GM19025 (cell line): ENCODE measurements around the gene GNB4.

ENCODE experiments used
- ATAC-seq: cut with Tn5 transposase; IDR thresholded peaks from one replicate; pipeline ENCODE4 v1.9.1; 2021; ENCODE audit warnings: mild to moderate bottlenecking, low read depth, moderate library complexity; ENCODE audit not compliant: unreplicated experiment

GNB4 gene

DNA sequence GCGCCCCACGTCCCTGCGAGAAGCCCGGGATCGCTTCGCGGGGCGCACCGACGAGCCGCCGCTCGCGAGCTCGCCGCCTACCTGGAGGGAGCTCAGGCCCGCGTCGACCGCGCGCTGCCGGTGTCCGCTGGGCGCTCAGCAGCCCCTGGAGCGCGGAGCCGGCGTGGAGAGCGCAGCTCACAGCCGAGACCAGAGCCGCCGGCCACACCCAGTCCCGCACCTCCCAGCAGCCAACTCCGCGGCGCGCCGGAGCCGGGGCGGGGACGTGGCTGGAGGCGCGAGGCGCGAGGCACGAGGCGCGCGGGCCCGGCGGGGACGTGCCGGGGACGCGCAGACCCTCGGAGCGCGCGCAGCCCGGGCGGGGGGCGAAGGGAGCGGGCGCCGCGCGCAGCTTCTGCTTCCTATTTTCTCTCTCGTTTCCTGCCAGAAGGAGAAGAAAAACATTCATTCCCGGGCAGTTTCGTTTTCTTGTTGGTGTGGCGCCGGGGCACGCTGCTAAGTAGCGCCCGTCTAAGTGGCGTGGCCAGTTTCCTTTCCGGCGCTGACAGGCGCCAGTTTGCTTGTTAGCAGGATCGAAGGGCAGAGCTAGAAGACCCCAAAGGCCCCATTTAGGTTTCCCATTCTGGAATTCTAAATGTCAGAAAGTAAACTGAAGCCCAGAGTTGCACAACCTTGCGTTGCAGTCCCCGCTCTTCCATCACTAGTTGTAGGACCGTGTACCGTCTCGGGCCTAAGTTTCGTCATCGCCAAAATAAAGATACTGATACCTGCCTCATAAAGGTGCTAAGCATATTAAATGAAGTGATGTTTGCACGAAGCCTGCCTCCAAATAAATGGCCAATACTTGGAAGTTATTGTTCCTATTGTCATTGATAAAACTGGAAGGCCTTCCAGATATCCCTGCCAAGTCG, at the start of gene GNB4:
Gene GNB4 (minus strand): TSS at position 206 of the 911 bp plus-strand sequence. CDS start 25,270 bp downstream, outside the sequence.
- peak; percentile 72 for ATAC-seq

DNA sequence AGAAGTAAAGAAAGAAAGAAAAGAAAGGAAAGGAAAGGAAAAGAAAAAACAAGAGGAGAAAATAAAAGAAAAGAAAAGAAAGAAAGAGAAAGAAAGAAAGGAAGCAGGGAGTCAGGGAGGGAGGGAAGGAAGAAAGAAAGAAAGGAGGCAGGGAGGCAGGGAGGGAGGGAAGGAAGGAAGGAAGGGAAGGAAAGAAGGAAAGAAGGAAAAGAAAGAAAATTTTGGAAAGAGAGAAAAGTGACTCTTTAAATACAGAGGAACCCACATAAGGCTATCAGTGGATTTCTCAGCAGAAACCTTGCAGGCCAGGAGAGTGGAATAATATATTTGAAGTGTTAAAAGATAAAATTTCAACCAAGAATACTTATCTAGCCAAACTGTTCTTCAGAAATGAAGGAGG, 44.2 kb upstream of the GNB4 start:
- ATAC-seq = no peak

DNA sequence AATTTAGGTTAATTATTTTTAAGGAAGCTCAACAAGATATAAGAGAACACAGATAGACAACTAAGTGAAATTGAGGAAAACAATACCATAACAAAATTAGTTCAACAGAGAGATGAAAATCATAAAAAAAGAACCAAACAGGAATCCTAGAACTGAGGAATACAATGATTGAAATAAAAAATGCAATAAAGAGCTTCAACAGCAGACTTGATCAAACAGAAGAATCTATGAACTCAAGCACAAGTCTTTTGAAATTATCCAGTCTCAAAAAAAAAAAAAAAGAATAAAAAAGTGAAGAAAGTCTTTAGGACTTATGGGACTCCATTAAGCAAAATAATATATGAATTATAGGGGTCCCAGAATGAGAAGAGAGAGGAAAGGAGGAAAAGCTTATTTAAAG, 42.0 kb upstream of the GNB4 start:
- ATAC-seq = no peak

DNA sequence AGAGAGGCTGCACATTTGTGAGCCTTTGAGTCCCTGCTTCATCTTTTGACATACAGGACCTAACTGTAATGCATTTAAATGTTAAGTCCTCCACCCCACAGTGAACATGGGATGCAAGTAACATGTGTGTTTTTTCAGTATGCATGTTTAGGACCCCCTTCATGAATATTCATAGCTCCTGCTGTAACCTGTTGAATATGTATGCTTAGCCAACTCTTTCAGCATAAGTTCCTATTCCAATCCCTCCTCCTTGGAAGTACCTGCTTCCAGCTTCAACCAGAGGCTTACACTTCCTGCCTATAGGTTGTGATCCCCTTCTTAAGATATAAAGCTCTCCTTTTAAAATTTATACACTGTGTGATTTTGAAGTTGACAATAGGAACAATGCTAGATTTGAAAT, 36.9 kb upstream of the GNB4 start:
- ATAC-seq = no peak

DNA sequence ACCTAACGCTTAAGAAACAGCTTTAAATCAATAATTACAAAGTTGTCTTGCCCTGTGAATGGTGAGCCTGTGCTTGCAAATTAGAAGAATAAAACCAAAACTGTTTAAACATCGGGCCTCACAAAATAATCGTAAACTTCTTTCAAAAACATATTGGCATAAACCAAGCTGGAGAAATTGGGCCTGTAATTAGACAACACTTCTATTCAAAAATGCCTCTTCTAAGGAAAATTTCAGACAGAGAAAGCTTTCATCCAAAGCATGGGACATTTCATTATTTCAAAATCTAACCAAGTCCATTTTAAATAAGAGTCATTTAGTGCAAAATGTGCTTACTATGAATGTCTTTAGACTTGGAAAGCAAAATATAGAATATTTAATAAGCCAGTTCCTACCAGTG, 35.5 kb upstream of the GNB4 start:
- no peak for ATAC-seq

DNA sequence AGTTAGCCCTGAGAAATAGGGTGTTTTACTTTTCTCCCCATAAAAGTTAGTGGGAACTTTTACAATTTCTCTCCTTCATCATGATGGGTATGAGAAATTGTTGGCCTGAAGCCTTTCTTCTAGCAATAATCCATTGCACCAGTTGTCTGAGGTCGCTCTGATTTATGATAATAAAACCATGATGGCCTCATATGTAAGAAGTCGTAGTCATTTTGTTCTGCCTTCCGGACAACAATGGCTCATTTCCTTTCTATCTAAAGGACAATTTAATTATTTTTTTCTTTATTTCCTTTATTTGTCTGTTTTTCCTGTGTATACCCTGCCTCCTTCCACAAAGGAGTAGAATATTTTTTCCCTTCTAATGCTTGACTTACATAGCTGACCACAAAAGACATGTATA, 31.6 kb upstream of the GNB4 start:
- ATAC-seq = no peak

DNA sequence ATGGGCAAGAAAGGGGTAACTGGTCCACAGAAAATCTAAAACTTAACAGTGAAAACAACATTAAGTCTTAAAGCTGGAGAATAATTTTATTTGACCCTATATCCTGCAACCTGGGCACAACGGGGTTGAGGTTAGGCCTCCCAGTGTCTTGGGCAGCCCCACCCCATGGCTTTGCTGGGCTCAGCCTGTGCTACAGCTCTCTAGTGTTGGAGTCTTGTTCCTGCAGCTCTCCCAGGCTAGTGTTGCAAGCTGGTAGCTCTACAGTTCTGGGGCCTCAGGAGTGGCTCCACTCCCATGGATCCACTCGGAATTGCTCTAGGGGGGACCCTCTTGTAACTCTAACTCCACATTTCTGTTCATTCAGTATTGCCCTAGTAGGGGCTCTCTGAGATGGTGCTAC, 24.9 kb upstream of the GNB4 start:
- ATAC-seq = no peak

DNA sequence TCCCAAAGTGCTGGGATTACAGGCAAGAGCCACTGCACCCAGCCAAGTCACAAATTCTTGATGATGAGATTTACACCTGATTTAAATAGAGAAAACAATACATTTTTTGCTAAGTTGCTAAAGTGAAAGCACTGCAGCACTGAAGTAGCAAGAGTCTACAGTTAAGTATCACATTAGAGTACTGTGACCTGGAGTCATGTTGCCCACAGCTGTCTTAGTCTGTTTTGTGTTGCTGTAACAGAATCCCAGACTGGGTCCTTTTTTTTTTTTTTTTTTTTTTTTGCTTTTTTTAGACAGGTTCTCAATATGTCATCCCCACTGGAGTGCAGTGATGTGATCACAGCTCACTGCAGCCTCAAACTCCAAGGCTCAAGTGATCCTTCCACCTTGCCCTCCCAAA, 23.2 kb upstream of the GNB4 start:
- no peak for ATAC-seq

DNA sequence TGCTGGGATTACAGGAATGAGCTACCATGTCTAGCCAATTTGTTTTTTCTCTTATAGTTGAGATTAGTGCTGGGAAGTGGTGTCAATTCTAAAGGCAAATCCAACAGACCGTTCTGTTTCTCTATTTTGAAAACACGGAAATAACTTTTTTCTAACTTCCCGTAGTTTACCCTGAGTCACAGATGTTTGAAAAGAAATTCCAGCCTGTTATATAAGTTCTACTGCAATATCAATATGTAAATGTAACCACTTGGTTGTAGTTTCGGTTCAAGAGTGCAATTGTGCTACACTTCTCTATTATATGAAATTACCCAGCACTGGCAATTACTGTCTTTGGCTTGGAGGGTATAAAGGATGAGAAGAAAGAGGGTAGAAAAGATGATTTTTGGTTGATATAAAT, 22.3 kb upstream of the GNB4 start:
- ATAC-seq = no peak

DNA sequence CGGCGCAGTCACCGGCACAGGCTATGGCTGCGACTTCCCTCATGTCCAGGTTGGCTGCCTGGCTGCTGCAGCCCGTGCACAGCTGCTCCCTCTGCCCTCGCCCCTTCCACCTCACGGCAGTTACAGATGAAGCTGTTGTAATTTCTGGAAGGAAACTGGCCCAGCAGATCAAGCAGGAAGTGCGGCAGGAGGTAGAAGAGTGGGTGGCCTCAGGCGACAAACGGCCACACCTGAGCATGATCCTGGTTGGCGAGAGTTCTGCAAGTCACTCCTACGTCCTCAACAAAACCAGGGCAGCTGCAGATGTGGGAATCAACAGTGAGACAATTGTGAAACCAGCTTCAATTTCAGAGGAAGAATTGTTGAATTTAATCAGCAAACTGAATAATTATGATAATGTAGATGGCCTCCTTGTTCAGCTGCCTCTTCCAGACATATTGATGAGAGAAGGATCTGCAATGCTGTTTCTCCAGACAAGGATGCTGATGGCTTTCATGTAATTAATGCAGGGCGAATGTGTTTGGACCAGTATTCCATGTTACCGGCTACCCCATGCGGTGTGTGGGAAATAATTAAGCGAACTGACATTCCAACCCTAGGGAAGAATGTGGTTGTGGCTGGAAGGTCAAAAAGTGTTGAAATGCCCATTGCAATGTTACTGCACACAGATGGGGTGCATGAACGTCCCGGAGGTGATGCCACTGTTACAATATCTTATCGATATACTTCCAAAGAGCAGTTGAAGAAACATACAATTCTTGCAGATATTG, 13.2 kb upstream of the GNB4 start:
- no peak for ATAC-seq

DNA sequence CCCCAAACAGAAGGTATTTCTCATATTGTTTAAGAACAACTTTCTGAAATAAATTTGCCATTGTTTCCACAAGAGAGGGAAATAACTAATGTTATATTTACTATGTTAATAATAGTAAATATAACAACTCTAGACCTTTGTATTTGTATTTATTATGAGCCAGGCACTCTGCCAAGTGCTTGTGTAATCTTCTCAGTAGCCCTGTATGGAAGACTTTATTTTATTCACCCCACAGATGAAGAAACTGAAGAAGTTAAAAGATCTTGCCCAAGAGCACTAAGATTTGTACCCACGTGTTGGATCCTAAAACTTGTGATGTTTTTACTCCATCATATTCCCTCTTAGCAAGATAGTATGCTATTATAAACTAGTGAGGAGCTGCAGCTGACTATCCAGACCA, 12.0 kb upstream of the GNB4 start:
- no peak for ATAC-seq

DNA sequence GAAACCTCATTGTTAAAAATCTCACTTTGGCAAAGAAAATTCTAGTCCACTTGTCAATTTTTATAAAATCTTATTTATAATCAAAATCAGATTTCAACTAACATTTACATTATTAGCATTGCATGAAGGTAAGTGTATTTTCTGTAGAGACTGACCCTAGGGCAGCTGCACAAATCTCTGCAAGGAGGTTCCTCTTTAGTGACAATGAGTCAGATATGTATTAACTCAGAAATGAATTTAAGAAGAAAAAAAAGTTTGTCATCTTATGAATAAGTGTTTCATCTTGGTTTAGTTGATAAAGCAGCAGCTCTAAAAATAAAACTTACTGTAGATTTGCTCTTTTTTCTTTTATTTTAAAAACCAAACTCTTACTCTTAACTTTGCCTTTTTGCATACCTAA, 9.0 kb upstream of the GNB4 start:
- no peak for ATAC-seq

DNA sequence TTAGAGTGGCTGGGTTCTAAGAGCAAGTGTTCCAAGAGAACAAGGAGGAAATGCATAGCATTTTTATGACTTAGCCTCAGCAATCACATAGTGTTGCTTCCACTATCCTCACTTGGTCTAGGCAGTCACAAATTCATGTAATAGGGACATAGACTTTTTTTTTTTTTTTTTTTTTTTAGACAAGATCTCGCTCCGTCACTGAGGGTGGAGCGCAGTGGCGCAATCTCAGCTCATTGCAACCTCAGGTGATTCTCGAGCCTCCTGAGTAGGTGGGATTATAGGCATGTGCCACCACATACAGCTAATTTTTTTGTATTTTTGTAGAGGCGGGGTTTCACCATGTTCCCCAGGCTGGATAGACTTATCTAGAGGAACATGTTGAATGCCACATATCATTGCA, 4.7 kb upstream of the GNB4 start:
- no peak for ATAC-seq

DNA sequence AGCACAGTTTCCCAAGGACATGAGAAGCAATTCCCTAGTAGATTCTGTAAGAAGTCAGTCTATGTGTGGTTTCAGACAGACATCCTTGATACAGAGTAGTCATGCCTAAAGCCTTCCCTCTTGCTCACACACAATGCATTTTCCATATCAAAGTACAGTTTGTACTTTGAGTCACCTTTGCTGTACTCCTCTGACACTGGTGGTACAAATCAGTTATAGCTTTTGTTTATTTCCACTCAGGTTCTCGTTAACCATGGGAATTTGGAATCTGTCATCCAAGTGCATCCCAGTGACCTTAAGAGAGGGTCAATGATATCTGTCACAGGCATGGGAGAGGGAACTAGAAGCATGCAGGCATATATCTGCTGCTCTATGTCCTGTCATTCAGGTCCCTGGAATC, 3.6 kb upstream of the GNB4 start:
- ATAC-seq = no peak

DNA sequence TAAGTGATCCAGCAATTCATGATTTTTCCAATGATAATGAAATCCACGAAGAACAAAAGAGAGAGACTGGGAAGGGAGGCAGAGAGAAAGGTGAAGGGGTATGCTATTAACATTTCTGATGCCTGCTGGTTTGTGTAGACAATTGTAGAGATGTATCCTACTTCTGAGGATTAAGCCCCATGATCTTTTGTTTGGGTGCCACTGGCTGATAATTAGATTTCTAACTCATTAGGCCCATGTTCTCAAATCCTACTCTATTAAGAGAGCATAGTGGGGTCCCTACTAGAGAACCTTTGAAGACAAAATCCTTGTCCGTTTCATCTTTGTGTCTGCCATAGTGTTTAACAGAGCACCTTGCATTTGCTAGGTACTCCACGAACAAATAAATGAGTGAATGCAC, 2.7 kb upstream of the GNB4 start:
- ATAC-seq = no peak

DNA sequence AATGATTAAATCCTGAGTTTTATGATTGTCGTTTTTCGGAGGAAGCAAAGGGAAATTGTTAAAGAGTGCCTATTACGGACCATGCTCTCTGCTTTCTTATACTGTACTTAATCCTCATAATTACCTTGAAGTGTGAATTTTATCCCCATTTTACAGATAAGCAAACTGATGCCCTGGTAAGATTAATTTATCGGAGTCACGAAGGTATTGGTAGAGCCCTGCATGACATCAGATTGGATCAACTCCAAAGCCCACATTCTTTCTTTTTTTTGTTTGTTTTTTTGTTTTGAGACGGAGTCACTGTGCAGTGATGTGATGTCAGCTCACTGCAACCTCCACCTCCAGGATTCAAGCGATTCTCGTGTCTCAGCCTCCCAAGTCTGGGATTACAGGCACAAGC, 1.6 kb upstream of the GNB4 start:
- no peak for ATAC-seq

DNA sequence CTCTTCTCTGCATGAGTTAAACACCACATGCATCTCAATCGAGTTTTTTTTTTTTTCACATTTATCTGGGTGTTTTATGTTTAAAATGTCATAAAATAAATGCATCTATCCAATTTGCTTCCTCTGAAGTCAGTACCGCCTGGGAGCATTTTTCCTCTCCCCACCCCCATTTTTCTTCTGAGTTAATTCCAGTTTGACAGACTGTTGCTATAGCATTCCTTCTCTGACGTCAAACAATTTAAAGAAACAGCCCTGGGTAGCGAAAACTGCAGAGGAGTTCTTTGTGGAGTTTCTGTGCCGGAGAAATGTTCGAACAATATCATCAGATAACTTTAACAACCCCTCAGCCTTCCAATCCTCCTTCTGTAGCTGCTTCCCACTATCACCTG, 900 bp upstream of the GNB4 start:
- ATAC-seq = no peak

DNA sequence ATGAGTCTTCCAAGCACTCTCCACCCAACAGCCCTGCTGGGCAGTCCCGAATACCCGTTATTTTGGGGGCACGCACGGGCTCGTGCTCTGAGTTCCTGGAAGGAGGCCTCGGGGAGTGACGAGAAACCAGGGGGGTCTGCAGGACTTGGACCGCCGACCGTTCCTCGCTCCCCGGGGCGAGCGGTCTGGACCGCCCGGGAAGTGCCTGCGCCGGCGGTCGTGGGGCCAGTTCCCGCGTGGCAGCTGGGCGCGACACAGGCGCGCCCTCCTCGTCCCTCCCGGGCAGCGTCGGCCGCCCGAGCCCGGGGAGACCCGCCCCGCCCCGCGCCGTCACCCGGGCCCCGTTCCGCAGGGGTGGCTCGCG, 387 bp downstream of the GNB4 start:
- peak; percentile 47 for ATAC-seq

DNA sequence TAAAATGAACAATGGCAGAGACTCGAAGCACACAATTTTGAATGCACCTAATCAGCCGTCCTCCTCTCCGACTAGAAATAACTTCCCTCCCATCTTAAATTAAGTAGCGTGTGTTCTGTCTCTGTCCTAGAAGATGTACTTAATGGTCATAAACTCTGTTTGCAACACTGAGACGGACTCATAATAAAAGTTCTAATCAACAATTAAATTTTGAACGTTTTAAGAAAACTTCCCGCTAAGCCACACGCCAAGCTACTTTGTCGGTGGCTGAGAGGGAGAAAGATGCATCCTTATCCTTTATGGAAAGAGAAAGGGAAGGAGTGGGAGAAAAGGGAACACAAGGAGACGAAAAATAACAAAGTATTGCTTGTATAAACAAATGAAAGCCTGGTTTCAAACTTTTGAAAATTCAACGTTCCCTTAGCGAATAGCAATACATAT, 989 bp downstream of the GNB4 start:
- no peak for ATAC-seq

DNA sequence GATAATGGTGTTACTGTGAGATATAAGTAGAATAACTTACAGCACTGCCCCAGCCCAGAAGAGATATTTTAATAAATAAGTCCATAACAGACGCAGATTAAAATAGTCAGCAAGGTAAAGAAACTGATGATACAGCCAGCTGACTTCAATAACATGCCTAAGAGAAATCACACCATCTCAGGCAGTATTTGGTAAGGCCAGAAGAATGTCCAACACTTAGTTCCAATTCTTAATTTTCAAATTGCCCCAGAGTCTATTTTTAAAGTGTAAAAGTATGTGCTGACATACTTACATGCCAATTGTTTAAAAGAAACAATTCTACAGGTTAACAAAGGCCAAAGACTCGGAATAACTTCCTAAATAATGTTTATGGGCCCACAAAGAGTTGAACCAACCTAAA, 1.6 kb downstream of the GNB4 start:
- ATAC-seq = no peak

DNA sequence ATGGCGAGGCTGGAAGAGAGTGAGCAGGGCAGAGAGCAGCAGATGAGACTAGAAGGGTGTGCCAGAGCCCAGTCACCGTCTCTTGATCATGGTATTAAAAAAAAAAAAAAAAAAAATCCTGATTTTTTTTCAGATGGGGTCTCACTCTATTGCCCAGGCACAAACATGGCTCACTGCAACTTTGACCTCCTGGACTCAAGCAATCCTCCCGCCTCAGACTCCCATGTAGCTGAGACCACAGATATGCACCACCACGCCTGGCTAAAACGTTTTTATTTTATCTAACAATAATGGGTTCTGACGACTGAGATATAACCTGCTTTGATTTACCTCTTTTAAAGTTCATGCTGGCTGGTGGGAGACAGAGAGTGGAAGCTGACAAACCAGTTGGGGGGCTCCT, 4.0 kb downstream of the GNB4 start:
- ATAC-seq = no peak

DNA sequence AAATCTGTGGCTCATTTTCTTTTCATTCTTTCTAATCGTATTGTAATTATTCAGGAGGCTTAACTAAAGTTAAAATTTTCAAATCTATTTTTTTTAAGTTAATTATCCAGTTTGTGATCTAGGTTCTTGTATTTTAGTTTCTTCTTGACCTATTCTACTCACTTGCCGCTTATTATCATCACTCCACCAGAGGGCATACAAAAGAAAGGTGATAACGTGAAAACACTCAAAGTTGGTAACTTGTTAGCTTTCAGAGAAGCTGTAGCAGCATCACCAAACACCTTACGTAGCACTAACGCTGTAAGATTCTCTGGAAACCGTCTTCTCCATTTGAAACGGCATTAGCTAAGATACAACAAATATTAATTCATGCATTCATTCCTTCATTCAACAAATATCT, 4.8 kb downstream of the GNB4 start:
- no peak for ATAC-seq
